WTC11 (cell line): ENCODE measurements around the gene MIA2. TPM values are rescaled to one million over a fixed set of nuclear protein-coding genes. Genes with fewer than 3 reads are reported as not detected.

Experiments used
- ATAC-seq: fragments of 200-7000 bp; cut with Tn5 transposase; 2 replicates; pipeline ENCODE4 v1.10.0; 2021; ENCODE audit warnings: mild to moderate bottlenecking, moderate library complexity
- CTCF ChIA-PET: fragments of 300-600 bp; sonication (Branson Sonifier 250); formaldehyde crosslinking; loops from one replicate; lab custom pipeline; 2021; ENCODE audit warnings: antibody characterized with exemption; lab: Charles Lee
- POLR2A ChIA-PET: fragments of 350-600 bp; sonication (Branson Sonifier 250); formaldehyde crosslinking; loops from one replicate; lab custom pipeline; 2021; ENCODE audit warnings: antibody characterized with exemption; lab: Charles Lee
- DNase-seq: peaks from one replicate; pipeline ENCODE4 v3.0.0; 2021; ENCODE audit warnings: low spot score
- H3K27ac Mint-ChIP-seq: 2 replicates; pipeline ENCODE4 v1.8.0; 2021; ENCODE audit warnings: mixed read lengths
- H3K27me3 Mint-ChIP-seq: 2 replicates; pipeline ENCODE4 v1.8.0; 2021; ENCODE audit warnings: low read depth, mild to moderate bottlenecking, moderate library complexity, mixed read lengths
- H3K36me3 Mint-ChIP-seq: 2 replicates; pipeline ENCODE4 v1.8.0; 2021; ENCODE audit warnings: mixed read lengths
- H3K4me1 Mint-ChIP-seq: 2 replicates; pipeline ENCODE4 v1.8.0; 2022; ENCODE audit warnings: mixed read lengths
- H3K4me3 Mint-ChIP-seq: 2 replicates; pipeline ENCODE4 v1.8.0; 2021; ENCODE audit warnings: mild to moderate bottlenecking, moderate library complexity, mixed read lengths
- H3K9me3 Mint-ChIP-seq: 2 replicates; pipeline ENCODE4 v1.8.0; 2021; ENCODE audit warnings: mixed read lengths
- AFF4 ChIP-seq: sonication (generic); formaldehyde crosslinking; IDR thresholded peaks from 2 replicates; pipeline ENCODE4 v1.8.1; 2023; ENCODE audit warnings: mild to moderate bottlenecking, missing genetic modification reagents, borderline replicate concordance
- ARID4B ChIP-seq: sonication (generic); formaldehyde crosslinking; IDR thresholded peaks from 2 replicates; pipeline ENCODE4 v1.8.0; 2023; ENCODE audit warnings: missing genetic modification reagents, mild to moderate bottlenecking, borderline replicate concordance
- ATF1 ChIP-seq: sonication (generic); formaldehyde crosslinking; IDR thresholded peaks from 2 replicates; pipeline ENCODE4 v1.8.1; 2023; ENCODE audit warnings: mild to moderate bottlenecking, moderate library complexity, missing genetic modification reagents
- ATF6 ChIP-seq: sonication (generic); formaldehyde crosslinking; IDR thresholded peaks from 2 replicates; pipeline ENCODE4 v1.8.1; 2023; ENCODE audit warnings: mild to moderate bottlenecking, missing genetic modification reagents
- E2F5 ChIP-seq: sonication (generic); formaldehyde crosslinking; IDR thresholded peaks from 2 replicates; pipeline ENCODE4 v1.8.1; 2022; ENCODE audit warnings: mild to moderate bottlenecking, moderate library complexity, missing genetic modification reagents
- EMX1 ChIP-seq: fragments of 250-450 bp; sonication (Bioruptor Pico); IDR thresholded peaks from 2 replicates; pipeline ENCODE4 v1.8.0; 2021; ENCODE audit warnings: mild to moderate bottlenecking
- ESRRA ChIP-seq: sonication (generic); formaldehyde crosslinking; IDR thresholded peaks from 2 replicates; pipeline ENCODE4 v1.8.1; 2022; ENCODE audit warnings: mild to moderate bottlenecking, missing genetic modification reagents, borderline replicate concordance
- ETV6 ChIP-seq: sonication (generic); formaldehyde crosslinking; IDR thresholded peaks from 2 replicates; pipeline ENCODE4 v1.8.1; 2022; ENCODE audit warnings: mild to moderate bottlenecking, missing genetic modification reagents
- FOXK1 ChIP-seq: sonication (generic); formaldehyde crosslinking; IDR thresholded peaks from 2 replicates; pipeline ENCODE4 v1.8.0; 2022; ENCODE audit warnings: mild to moderate bottlenecking, moderate library complexity, missing genetic modification reagents
- FOXP1 ChIP-seq: sonication (generic); formaldehyde crosslinking; IDR thresholded peaks from 2 replicates; pipeline ENCODE4 v1.8.0; 2022; ENCODE audit warnings: missing genetic modification reagents, mild to moderate bottlenecking, moderate library complexity, borderline replicate concordance
- IRF2 ChIP-seq: sonication (generic); formaldehyde crosslinking; IDR thresholded peaks from 2 replicates; pipeline ENCODE4 v1.8.0; 2022; ENCODE audit warnings: low read depth, missing genetic modification reagents, borderline replicate concordance
- NFE2L1 ChIP-seq: sonication (generic); formaldehyde crosslinking; IDR thresholded peaks from 2 replicates; pipeline ENCODE4 v1.8.1; 2023; ENCODE audit warnings: missing genetic modification reagents
- NFYB ChIP-seq: sonication (generic); formaldehyde crosslinking; conservative IDR thresholded peaks from 2 replicates; pipeline ENCODE4 v1.8.0; 2022; ENCODE audit warnings: low read depth, missing genetic modification reagents
- SMAD3 ChIP-seq: sonication (generic); formaldehyde crosslinking; IDR thresholded peaks from 2 replicates; pipeline ENCODE4 v1.8.0; 2022; ENCODE audit warnings: missing genetic modification reagents, mild to moderate bottlenecking, borderline replicate concordance
- ZMAT4 ChIP-seq: fragments of 250-450 bp; sonication (Bioruptor Pico); IDR thresholded peaks from 2 replicates; pipeline ENCODE4 v1.9.0; 2021; ENCODE audit warnings: mild to moderate bottlenecking
- ZNF219 ChIP-seq: sonication (generic); formaldehyde crosslinking; IDR thresholded peaks from 2 replicates; pipeline ENCODE4 v1.8.0; 2023; ENCODE audit warnings: missing genetic modification reagents, mild to moderate bottlenecking, borderline replicate concordance
- ZNF232 ChIP-seq: sonication (generic); formaldehyde crosslinking; IDR thresholded peaks from 2 replicates; pipeline ENCODE4 v1.8.0; 2022; ENCODE audit warnings: mild to moderate bottlenecking, missing genetic modification reagents
- ZNF263 ChIP-seq: sonication (generic); formaldehyde crosslinking; IDR thresholded peaks from 2 replicates; pipeline ENCODE4 v1.8.1; 2022; ENCODE audit warnings: low read depth, mild to moderate bottlenecking, moderate library complexity, missing genetic modification reagents
- ZNF317 ChIP-seq: sonication (generic); formaldehyde crosslinking; IDR thresholded peaks from 2 replicates; pipeline ENCODE4 v1.8.1; 2023; ENCODE audit warnings: low read depth, mild to moderate bottlenecking, moderate library complexity, missing genetic modification reagents, borderline replicate concordance
- total RNA-seq: library from RNA; stranded (reverse); gene quantifications from 3 replicates; pipeline ENCODE4 v1.2.3, GENCODE V29; 2021

Gene MIA2
- total RNA-seq, 1 experiment from 2014 or later: 11.3 TPM

GRCh38 chr14:39383026-39383660 is 149.4 kb downstream of the MIA2 start:
- POLR2A ChIA-PET: no interaction called here
- peaks cover 6% of the 10 kb centered on the region for H3K4me1 Mint-ChIP-seq
- H3K4me3 Mint-ChIP-seq: no peak overlapping the region
- H3K27me3 Mint-ChIP-seq: no peaks in the 10 kb centered on the region
- no peaks in the 10 kb centered on the region for H3K9me3 Mint-ChIP-seq
- H3K27ac Mint-ChIP-seq: no peak overlapping the region
- H3K36me3 Mint-ChIP-seq: no peaks in the 10 kb centered on the region
- CTCF ChIA-PET: interaction anchor here (1.1 kb wide), 1 partner anchor 12 kb away, joined by 4 read pairs; no protein-coding TSS in a partner anchor
- DNase-seq: no peak
- TF ChIP-seq ZNF317: no peak
- TF ChIP-seq ZMAT4 (CRISPR knock-in tag): no peak
- no peak for TF ChIP-seq ARID4B
- TF ChIP-seq ZNF232 (CRISPR knock-in tag): no peak
- no peak for TF ChIP-seq NFYB (CRISPR knock-in tag)
- no peak for TF ChIP-seq FOXK1
- no peak for TF ChIP-seq ZNF219 (CRISPR knock-in tag)
- no peak for TF ChIP-seq ATF1 (CRISPR knock-in tag)
- TF ChIP-seq EMX1: no peak
- no peak for TF ChIP-seq E2F5 (CRISPR knock-in tag)
- TF ChIP-seq ETV6 (CRISPR knock-in tag): no peak
- TF ChIP-seq FOXP1 (CRISPR knock-in tag): no peak
- no peak for TF ChIP-seq NFE2L1 (CRISPR knock-in tag)
- no peak for TF ChIP-seq ZNF263
- no peak for TF ChIP-seq IRF2 (CRISPR knock-in tag)
- TF ChIP-seq AFF4 (CRISPR knock-in tag): no peak
- no peak for TF ChIP-seq ATF6
- TF ChIP-seq ESRRA: no peak
- TF ChIP-seq SMAD3 (CRISPR knock-in tag): no peak
- ATAC-seq: no peak
